Measurements from ENCODE around the gene ERVW-1.
"Not testable (repeated sequence)": the region's sequence is repeated elsewhere in the genome, so short reads cannot be mapped to it uniquely, and the experiment has no call there.

The ERVW-1 gene

DNA sequence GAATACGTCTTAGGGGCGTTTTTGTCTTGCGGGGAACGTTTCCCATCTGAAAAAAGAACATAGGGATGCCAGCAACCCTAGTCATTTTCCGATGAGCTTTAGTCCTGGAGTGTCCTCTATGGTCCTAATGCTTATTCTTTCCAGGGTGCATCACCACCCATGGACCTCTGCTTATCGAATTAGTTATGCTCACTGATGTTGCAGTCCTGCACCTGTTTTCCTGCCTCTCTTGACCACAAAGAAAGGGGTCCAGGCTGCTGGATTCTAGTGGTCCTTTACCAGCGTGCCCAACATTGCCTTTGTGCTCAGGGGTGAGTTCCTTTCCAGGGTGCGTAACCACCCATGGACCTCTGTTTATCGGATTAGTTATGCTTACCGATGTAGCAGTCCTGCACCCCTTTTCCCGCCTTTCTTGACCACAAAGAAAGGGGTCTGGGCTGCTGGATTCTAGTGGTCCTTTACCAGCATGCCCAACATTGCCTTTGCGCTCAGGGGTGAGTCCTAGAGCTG lies 2.4 kb downstream of the ERVW-1 start:
- DNase-seq; intact Hi-C loops (cut with DNase I): not testable (repeated sequence)

DNA sequence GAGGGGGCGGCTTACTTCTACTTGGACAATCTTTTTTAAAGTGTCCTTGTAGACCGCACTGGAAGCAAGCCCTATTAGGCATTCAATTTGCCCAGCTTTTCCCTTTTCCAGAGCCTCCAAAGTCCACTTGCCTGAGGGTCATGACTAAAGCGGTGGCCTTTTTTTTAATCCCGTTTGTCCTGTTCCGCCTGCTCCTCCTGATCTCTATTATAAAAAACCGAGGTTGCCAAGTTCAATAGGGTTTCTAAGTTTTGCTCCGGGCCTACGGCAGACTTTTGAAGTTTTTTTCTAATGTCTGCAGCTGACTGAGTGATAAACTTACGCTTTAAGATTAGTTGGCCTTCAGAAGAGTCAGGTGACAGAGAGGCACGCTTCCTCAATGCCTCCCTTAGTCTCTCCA lies 3.8 kb downstream of the ERVW-1 start:
- intact Hi-C loops (cut with DNase I): not testable (repeated sequence)

DNA sequence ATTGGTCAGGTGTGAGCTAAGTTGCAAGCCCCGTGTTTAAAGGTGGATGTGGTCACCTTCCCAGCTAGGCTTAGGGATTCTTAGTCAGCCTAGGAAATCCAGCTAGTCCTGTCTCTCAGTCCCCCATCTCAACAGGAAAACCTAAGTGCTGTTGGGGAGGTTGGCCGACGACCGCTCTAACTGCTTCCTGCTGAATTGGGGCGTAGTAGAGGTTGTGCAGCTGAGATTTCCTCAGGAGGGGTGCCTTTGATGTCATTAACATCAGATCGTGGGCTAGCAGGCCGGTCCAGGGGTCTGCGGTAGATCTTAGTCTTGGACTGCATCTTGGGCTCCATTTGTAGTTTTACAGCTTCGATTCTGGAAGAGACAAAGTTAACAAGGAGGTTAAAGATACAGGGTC lies 9.2 kb downstream of the ERVW-1 start:
- DNase-seq; intact Hi-C loops (cut with DNase I): not testable (repeated sequence)

More for the DNA sequence above, 3.8 kb downstream of the ERVW-1 start:
- DNase-seq: not testable (repeated sequence)

DNA sequence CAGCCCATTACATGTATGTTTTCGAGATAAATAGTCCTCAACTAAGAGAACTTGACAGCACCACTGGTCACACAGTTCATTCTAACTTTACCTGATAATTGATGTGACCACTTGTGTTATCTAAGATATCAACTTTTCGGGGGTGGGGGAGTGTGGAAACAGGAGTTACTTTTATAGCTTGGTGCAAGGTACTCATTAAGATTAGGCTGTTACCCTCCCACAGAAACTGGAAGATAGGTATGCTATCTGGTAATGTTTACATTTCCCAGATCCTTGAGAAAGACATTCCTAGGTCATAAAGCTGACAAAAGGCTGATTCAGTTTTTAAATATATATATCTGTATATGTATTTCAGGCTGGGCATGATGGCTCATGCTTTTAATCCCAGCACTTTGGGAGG lies 11.1 kb downstream of the ERVW-1 start:
- DNase-seq: no peak
- intact Hi-C loops (cut with DNase I): no loop called here

DNA sequence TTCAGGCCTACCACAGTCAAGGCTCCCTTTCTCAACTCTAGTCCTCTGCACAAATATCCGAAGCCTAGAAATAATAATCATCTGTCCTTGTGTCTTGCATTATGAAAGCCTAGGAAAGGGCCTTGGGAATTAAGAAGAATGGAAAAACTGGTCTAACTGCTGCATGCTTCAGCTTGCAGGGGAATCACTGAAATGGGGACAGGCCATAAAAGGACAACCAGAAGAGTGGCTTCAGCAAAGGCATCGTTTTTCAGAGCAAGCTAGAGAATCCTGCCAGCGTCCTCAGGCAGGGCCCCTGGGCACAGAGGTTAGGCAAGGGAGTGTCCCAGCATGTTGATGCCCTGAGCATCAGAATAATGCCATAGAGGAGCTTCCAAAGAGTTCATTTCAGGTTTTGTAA lies 13.2 kb downstream of the ERVW-1 start:
- DNase-seq: no peak
- intact Hi-C loops (cut with DNase I): no loop called here

DNA sequence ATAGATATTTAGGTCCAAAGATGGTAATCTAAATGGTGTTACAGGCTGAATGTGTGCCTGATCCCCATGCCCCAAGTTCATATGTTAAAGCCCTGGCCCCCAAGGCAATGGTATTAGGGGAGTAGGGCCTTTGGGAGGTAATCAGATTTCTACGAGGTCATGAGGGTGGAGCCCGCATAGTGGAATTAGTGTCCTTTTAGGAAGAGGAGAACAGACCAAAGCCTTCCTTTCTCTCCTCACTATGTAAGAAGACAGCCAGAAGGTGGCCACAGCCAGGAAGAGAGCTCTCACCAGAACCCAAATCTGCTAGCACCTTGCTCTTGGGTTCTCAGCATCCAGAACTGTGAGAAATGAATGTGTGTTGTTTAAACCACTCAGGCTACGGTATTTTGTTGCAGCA lies 15.2 kb downstream of the ERVW-1 start:
- DNase-seq: no peak
- intact Hi-C loops (cut with DNase I): no loop called here

DNA sequence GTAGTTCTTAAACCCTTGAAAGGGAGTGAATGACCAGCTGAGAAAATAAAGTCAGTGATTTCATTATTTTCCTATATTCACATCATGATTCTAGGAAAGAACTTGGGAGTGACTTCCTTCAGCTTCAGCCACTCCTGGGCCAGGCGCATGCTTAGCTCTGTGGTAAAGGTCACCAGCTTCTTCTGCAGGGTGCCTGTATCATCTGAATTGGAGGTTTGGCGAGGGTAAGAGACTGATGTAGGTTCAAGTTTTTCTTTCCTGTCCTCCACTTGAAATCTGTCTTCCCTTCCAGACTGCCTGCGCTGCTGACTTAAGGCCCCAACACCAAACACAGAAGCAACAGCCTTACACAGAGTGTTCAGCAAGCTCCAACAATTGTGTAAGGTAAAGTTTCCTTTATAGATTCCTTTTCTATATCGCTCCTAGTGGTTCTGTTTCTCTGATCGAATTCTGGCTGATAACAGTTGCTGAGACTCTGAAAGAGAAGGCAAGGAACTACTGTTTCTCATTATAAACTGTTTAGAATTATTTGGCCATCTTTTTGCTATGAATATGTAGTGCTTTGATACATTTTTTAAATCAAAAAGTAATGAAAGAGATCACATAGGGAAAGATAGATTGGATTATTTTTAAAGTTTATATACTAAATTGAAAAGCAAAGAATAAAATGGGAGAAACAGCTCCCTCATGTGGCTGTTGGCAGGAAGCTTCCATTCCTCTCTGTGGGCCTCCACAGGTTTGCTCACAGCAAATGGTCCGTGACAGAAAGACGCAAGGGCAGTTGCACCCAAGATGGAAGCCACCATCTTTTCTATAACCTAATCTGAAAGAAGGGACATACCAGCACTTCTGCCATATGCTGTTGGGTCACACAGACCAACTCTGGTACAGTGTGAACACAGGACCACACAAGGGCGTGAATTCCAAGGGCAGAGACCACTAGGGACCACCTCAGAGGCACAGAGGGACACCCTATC lies 16.4 kb downstream of the ERVW-1 start:
- DNase-seq: peak in 2 of 10 donors; percentile 8 to 15
- intact Hi-C loops (cut with DNase I): no loop called here

DNA sequence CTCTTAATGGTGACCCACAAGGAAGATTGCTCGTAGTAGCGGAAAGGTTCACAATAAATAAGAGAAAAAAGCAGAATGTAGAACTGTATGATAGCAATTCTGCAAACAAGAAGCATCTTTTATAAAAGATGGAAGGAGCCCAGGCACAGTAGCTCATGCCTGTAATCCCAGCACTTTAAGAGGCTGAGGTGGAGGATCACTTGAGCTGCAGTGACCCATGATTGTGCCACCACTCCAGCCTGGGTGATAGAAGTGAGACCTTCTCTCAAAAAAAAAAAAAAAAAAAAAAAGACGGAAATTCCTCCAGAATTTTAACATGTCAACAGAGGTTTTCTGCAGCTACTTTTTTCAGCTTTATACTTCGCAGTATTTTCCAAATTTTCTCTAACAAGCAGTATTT lies 17.2 kb downstream of the ERVW-1 start:
- intact Hi-C loops (cut with DNase I): no loop called here
- DNase-seq: no peak

DNA sequence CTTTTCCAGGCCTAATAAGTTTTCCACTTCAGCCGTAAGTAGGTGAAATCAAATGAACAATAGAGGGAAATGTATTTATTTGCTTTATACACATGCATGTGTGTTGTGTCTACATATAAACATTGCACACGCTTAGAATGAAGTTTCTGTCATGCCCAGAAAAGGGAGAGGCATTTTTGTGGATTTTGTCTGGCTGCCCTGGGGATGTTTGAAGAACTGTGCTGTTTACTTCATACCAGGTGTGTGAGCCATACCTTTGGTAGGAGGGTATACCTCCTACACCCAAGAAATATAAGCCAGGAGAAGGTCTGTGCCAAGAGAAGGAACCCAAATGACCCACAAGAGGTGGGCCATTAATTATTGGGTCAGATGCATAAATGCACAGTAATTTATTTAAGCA lies 17.6 kb downstream of the ERVW-1 start:
- intact Hi-C loops (cut with DNase I): no loop called here
- no peak for DNase-seq

DNA sequence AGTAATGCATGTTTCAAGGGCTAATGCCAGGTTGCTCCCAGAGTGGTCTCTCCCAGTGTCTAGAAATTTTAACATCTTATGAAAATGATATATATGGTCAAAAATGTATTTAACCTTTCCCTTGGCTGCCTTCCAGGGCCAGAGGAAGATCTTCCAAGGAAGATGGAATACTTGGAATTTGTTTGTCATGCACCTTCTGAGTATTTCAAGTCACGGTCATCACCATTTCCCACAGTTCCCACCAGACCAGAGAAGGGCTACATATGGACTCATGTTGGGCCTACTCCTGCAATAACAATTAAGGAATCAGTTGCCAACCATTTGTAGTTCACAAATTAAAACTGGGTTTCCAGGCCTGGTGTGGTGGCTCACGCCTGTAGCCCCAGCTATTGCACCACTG lies 21.5 kb downstream of the ERVW-1 start:
- intact Hi-C loops (cut with DNase I): no loop called here
- no peak for DNase-seq

DNA sequence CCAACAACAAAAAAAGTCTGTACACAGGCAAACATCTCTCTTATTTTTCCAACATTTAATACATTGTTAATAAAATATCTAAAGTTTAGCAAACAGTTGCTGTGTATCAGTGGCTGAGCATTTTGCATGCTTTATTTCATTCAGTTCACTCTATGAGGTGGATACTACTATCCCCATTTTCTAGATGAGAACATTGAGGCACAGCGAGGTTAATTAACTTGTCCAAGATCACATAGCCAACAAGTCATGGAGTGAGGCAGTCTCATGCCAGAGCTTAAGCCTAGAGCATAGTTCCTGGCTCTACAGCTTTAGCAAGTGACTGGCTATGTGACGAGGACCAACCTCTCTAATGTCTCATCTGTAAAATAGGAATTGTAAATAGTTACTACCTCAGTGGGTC lies 26.1 kb downstream of the ERVW-1 start:
- intact Hi-C loops (cut with DNase I): no loop called here
- no peak for DNase-seq

DNA sequence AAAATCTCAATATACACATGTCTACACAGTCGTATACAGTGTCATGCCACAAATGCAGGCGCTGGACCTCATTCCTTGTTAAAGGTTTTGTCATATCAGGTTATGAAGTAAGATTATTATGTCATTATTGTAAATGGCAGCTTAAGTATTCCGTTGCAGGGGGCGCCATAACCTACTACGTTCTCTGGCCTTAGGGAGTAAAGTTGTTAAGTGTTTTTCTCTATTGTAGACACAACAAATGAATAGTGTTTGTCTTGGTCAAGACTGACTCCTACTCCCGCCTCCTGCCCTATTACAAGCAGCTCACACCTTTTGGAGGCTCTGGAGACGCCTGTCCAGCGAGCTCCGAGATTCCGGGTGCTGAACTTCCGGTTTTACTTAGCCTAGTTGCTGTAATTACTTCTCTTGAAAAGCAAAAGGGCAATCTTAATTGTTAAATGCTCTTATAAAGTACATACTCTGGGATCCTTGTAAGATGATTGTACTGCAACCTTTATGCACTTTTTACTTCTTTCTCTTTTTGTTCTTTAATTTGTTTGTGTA lies 29.5 kb downstream of the ERVW-1 start:
- intact Hi-C loops (cut with DNase I): loop anchor here (2.0 to 10.0 kb wide), 5 partner anchors 81 to 616 kb away; partner anchors contain the start of genes ANKIB1, CYP51A1, KRIT1 and PEX1
- DNase-seq: peak in 4 of 10 donors; percentile 31 to 49 (median 40)

DNA sequence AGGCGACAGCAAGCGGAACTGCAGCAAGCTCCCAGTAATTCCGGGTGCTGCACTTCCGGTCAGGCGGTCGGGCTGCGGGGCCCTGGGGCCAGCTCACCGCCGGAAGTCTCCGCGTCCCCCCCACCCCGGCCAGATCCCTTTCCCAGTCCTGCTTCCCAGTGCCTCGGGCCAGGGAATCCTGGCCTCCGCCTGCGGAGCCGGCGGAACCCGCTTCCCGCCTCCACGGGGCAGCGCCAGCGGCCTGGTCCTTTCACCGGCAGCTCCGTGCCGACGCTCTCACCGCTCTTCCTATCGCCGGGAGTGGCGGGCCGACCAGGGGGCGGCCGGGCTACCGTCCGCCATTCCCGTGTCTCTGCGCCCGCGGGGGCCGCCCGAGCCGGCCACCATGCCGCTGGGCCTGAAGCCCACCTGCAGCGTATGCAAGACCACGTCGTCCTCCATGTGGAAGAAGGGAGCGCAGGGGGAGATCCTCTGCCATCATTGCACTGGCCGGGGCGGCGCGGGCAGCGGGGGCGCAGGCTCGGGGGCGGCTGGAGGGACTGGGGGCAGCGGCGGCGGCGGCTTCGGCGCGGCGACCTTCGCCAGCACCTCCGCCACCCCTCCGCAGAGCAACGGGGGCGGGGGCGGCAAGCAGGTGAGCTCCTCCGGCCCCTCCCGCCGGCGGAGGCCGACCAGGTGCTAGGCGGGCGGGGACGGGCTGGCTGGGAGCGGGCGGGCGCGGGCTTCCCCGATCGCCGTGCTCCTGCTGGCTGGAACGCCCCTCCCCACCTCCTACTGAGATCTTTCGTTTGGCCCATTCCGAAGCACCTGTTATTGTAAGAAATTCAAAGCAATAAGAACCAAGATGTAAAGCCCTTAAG lies 30.2 kb downstream of the ERVW-1 start, which contains the start of gene GATAD1:
Gene GATAD1, plus strand, starts transcription at position 138 of the 860 bp plus-strand sequence. Its CDS starts 248 bp downstream, at position 386.
- intact Hi-C loops (cut with DNase I): loop anchor here (1.0 to 10.0 kb wide), 7 partner anchors 23 to 615 kb away; partner anchors contain the start of genes ANKIB1, CYP51A1, KRIT1 and MTERF1
- peak; percentile 92 to 99 (median 94) for DNase-seq

DNA sequence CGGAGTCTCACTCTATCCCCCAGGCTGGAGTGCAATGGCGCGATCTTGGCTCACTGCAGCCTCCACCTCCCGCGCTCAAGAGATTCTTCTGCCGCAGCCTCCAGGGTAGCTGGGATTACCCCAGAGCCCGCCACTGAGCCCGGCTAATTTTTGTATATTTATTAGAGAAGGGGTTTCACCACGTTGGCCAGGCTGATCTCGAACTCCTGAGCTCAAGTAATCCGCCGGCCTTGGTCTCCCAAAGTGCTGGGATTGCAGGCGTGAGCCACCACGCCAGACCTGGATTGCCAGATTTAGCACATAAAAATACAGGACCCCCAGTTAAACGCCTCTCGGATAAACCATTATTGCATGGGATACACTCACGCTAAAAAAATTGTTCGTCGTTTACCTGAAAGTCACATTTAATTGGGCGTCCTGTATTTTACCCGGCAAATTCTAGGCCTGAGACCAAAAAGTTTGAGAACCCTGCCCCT lies 30.8 kb downstream of the ERVW-1 start:
- peak in 4 of 10 donors; percentile 11 to 82 (median 14) for DNase-seq
- intact Hi-C loops (cut with DNase I): loop anchor here (1.0 to 10.0 kb wide), 6 partner anchors 23 to 615 kb away; partner anchors contain the start of genes ANKIB1, CYP51A1, KRIT1 and MTERF1

DNA sequence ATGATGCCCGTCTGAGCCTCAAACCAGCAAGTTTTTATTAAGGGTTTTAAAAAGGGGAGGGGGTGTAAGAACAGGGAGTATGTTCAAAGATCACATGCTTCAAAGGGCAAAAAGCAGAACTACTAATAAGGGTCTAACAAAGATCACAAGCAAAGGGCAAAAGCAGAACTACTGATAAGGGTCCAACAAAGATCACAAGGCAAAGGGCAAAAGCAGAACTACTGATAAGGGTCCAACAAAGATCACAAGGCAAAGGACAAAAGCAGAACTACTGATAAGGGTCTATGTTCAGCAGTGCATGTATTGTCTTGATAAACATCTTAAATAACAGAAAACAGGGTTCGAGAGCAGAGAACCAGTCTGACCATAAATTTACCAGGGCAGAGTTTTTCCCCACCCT lies 35.0 kb downstream of the ERVW-1 start:
- DNase-seq: not testable (repeated sequence)
- intact Hi-C loops (cut with DNase I): loop anchor here (10.0 kb wide), 1 partner anchor 612 kb away; no protein-coding TSS in a partner anchor

DNA sequence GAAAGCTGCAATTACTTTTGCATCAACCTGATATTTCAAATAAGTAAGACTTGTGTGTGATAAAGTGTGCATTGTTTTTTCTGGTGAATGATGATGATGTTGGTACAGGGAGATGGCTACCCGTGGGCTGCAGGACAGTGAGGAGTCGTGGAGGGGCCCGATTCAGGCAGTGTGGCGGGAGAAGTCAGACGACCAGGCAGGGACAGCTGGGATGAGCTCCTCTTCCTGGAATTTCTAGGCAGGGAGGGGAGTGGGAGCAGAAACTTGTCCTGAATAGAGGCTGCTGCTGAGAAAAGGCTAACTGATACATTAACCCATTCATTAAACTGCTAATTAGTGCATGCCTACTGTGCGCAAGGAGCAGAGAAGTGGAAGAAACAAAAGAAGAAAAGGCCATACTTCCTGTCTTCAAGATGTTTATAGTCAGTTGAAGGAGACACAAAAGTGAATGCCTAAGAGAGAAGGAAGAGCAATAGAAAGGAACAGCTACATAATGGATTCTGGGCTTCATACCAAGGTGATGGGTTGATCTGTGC lies 39.7 kb downstream of the ERVW-1 start:
- intact Hi-C loops (cut with DNase I): no loop called here
- DNase-seq: no peak

DNA sequence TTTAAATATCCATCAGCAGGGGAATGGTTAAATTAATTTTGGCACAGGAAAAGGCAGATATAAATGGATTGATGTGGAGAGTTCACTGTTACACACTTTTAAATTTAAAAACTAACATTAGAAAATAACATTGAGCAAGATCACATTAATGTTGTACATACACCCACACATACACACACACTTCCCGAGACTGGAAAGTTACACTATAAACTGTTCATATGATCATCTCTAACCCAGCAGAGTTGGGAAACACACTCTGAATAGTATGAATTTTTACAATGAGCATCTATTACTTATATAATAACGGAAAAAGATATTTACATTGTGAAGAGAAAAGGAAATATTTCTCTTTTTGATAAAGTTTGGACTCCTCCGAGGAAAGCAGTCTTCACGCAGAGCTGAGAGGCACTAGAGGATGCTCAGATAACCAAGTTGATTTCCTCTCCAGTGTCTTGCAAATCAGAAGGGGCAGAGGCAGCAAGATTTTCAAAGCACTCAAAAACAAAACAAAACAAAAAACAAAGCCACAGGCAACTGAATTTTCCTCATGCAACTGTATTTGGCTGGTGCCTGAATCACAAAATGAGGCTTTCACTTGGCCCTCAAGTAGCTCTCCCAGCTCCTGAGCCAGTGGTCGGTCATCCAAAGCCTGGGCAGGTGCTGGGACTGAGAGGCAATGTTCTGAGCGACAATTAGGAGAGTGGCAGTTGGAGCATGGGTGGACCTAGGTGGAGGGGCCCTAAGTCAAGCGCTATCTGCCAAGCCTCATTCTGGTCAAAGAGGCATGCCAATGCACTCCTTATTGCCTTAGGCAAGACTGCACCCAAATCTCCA lies 40.9 kb downstream of the ERVW-1 start:
- intact Hi-C loops (cut with DNase I): no loop called here

DNA sequence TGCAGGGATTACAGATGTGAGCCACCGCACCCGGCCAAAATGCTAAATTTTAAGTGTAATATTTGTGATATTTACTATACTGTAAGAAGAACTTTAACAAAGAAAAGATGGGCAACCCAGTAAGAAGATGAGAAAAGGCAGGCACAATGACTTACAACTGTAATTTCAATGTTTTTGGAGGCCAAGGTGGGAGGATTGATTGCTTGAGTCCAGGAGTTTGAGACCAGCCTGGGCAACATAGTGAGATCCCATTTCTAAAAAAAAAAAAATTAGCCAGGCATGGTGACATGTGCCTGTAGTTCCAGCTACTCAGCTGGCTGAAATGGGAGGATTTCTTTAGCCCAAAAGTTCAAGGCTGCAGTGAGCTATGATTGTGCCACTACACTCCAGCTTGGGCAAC lies 42.2 kb downstream of the ERVW-1 start:
- intact Hi-C loops (cut with DNase I): no loop called here
- no peak for DNase-seq

More for the DNA sequence above, 40.9 kb downstream of the ERVW-1 start:
- no peak for DNase-seq

DNA sequence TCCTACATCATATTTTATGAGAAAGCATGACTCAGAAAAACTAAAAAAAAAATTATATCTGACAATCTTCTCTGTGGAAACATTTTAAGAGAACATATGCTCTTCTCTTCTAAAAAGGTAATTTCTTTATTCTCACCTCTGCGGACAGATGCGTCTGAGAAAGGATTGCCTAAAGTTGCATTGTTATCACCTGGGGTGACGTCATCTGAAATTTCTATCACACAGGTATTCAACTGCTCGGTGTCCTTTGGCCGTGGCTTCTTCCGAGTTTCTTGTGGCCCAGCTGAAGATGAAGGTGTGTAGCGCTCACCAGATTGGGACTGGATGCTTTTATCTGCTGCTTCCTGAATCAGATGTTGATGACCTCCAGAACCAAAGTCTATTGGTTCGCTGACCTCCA lies 44.7 kb downstream of the ERVW-1 start:
- no peak for DNase-seq
- intact Hi-C loops (cut with DNase I): no loop called here

Measured in posterior cingulate gyrus (tissue), 11 donors.